GM21529 (cell line): ENCODE data around the gene CLDN22.

Experiments
- ATAC-seq: cut with Tn5 transposase; IDR thresholded peaks from one replicate; pipeline ENCODE4 v1.9.1; 2021; ENCODE audit not compliant: unreplicated experiment

CLDN22 gene

DNA sequence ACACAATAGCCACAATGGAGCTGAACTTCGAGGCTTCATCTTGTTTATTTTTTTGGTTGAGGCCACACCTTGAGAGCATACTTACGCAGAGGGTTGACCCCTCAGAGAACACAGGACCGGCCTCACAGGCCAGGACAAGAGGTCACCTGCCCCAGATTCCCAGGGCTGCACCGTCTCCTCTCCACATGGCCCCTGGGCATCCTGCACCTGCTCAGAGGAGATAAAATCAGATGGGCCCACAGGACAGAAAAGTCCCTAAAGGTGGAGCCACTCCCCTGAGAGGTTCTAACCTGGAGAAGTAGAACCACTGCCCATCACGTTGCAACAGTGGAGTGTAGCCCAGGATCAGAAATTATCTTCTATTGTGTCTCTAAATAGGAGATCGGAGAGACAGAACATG is 3.2 kb upstream of the CLDN22 start:
- ATAC-seq, result no peak

- no peak for ATAC-seq
Measured at GRCh38 chr4:183322326-183322725, 2.2 kb upstream of the CLDN22 start, which contains the start of gene CLDN24. TSS of gene CLDN24 (minus strand) at chr4:183322426. CDS start at chr4:183322426, 0 bp downstream.

GRCh38 chr4:183321516-183321915 is 1.4 kb upstream of the CLDN22 start:
- ATAC-seq, result no peak

- no peak for ATAC-seq
Measured at GRCh38 chr4:183321079-183321478, 1.0 kb upstream of the CLDN22 start.

GRCh38 chr4:183318656-183319055 is 1.4 kb downstream of the CLDN22 start:
- no peak for ATAC-seq

GRCh38 chr4:183314806-183315205 is 5.3 kb downstream of the CLDN22 start:
- no peak for ATAC-seq

DNA sequence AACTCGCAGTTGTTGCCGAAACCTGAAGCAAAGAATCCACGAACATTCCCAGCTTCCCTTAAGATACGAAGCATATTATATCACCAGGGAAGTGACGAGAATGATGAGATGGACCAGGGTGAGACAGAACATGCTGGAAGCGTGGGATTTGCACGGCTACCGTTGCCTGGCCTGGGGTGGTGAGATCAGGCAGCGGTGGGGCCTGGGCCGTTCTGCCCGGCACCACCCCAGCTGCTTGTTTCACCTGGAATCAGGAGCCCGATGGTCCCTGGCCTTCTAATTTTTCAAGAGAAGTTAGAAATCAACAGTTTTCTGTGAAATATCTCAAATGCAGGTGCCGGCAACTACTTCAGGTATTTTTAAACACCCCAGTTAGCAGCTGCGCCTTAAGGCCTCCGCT is 5.7 kb downstream of the CLDN22 start:
- ATAC-seq, result no peak

GRCh38 chr4:183312841-183313240 is 7.2 kb downstream of the CLDN22 start:
- no peak for ATAC-seq

DNA sequence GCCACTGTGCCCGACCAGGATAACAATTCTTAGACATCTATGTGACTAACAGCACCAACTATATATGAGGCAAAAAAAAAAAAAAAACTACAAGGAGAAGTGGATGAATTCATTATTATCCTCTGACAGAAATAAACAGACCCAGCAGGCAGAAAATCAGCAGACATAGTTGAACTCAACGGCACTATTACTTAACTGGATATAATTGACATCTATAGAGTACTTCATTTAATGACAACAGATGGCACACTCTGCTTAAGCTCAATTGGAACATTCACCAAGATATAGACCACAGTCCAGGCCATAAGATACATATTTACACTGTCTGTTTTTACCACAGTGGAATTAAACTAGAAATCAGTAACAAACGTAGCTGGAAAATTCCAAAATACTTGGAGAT is 13.3 kb downstream of the CLDN22 start:
- no peak for ATAC-seq

DNA sequence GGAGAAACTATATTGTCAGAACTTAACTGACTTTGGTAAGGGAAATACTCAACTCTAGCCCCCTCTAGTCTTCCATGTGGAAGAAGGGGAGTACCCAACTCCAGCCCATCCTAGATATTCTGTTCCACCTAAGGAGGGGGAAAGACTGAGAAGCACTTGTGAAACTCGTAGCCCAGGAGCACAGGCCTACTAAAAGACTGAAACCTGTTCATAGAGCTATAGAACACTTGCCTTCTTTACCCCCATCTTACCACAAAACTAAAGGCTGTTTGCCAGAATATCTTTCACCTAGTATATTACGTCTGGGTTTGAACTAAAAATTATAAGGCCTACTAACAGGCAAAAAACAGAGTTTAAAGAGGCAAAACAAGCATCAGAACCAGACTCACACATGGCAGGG is 15.5 kb downstream of the CLDN22 start:
- ATAC-seq, result peak; percentile 51

GRCh38 chr4:183304067-183304466 is 16.0 kb downstream of the CLDN22 start:
- peak; percentile 88 for ATAC-seq

- no peak for ATAC-seq
Measured at GRCh38 chr4:183303301-183303700, 16.8 kb downstream of the CLDN22 start.

DNA sequence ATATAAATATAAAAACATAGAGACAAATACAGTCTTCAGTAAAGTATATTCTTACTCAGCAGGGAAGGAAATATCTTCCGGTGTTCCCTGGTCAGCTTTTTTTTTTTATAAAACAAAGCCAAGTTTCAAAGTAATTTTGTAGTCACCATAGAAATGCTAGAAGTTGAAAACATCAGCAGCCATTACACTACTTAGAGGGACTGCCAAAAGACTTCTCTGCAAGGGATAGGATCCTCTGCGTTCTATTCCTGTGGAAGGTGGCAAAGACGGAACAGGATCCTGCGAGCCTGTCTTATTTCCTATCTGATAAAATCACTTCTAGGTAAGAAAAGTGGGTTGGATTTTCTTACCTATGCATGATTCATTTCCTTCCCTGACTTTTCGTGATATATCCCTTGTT is 19.4 kb downstream of the CLDN22 start:
- no peak for ATAC-seq

- ATAC-seq, result no peak
Measured at GRCh38 chr4:183300070-183300469, 20.0 kb downstream of the CLDN22 start.

DNA sequence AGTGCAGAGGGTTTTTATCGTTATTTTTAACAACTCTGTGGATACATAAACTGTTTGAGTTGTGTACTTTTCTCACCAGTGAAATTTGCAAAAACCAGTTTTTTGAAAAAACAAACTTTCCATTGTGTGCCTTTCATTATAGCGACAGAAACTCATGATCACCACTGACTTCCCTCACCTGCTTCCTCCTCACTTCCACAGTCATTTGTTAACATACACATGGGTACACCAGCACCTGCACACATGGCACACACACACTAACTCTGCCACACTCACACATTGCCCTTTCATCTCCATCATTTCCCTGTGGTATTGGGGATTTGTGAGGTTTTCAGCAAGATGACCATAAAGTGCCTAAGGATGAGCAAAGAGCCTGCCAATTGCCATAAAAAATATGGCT is 20.6 kb downstream of the CLDN22 start:
- no peak for ATAC-seq

GRCh38 chr4:183297675-183298074 is 22.4 kb downstream of the CLDN22 start:
- ATAC-seq, result peak; percentile 80

- ATAC-seq, result no peak
Measured at GRCh38 chr4:183295711-183296110, 24.4 kb downstream of the CLDN22 start.

- ATAC-seq, result no peak
Measured at GRCh38 chr4:183291070-183291469, 29.0 kb downstream of the CLDN22 start.

- ATAC-seq, result no peak
Measured at GRCh38 chr4:183289688-183290087, 30.4 kb downstream of the CLDN22 start.

GRCh38 chr4:183288955-183289354 is 31.1 kb downstream of the CLDN22 start:
- no peak for ATAC-seq

GRCh38 chr4:183287677-183288076 is 32.4 kb downstream of the CLDN22 start:
- ATAC-seq, result peak; percentile 70

GRCh38 chr4:183287309-183287659 is 32.8 kb downstream of the CLDN22 start:
- peak; percentile 70 for ATAC-seq

GRCh38 chr4:183286590-183287308 is 33.3 kb downstream of the CLDN22 start:
- peak; percentile 16 for ATAC-seq
